ENCODE results near the gene LPCAT1.
"Not testable (repeated sequence)": the region's sequence is repeated elsewhere in the genome, so short reads cannot be mapped to it uniquely, and the experiment has no call there.

LPCAT1 gene

GRCh38 chr5:1541702-1542400 is 18.1 kb upstream of the LPCAT1 start:
- DNase-seq (ENCODE audit: extremely low read depth in 1 of 2, low read depth in 1 of 2), result no peak

- DNase-seq (ENCODE audit: extremely low read depth in 1 of 2, low read depth in 1 of 2), result no peak
These were observed 17.3 kb upstream of the LPCAT1 start for GRCh38 chr5:1540831-1541701.

GRCh38 chr5:1540166-1540565 is 16.4 kb upstream of the LPCAT1 start:
- DNase-seq (ENCODE audit: extremely low read depth in 1 of 2, low read depth in 1 of 2), result no peak

GRCh38 chr5:1539393-1540161 is 15.8 kb upstream of the LPCAT1 start:
- not testable (repeated sequence) for DNase-seq (ENCODE audit: extremely low read depth in 1 of 2, low read depth in 1 of 2)

GRCh38 chr5:1538741-1539392 is 15.1 kb upstream of the LPCAT1 start:
- DNase-seq (ENCODE audit: extremely low read depth in 1 of 2, low read depth in 1 of 2), result no peak

- no peak for DNase-seq (ENCODE audit: extremely low read depth in 1 of 2, low read depth in 1 of 2)
These were observed 14.5 kb upstream of the LPCAT1 start for GRCh38 chr5:1538276-1538675.

GRCh38 chr5:1537603-1538154 is 13.9 kb upstream of the LPCAT1 start:
- DNase-seq (ENCODE audit: extremely low read depth in 1 of 2, low read depth in 1 of 2), result no peak

- no peak for DNase-seq (ENCODE audit: extremely low read depth in 1 of 2, low read depth in 1 of 2)
These were observed 13.3 kb upstream of the LPCAT1 start for GRCh38 chr5:1536871-1537602.

- DNase-seq (ENCODE audit: extremely low read depth in 1 of 2, low read depth in 1 of 2), result peak; percentile 40 to 69
These were observed 12.6 kb upstream of the LPCAT1 start for GRCh38 chr5:1536322-1536845.

GRCh38 chr5:1535646-1536045 is 11.9 kb upstream of the LPCAT1 start:
- no peak for DNase-seq (ENCODE audit: extremely low read depth in 1 of 2, low read depth in 1 of 2)

- no peak for DNase-seq (ENCODE audit: extremely low read depth in 1 of 2, low read depth in 1 of 2)
These were observed 8.6 kb upstream of the LPCAT1 start for GRCh38 chr5:1532384-1532783.

- DNase-seq (ENCODE audit: extremely low read depth in 1 of 2, low read depth in 1 of 2), result no peak
These were observed 5.7 kb upstream of the LPCAT1 start for GRCh38 chr5:1529498-1529897.

GRCh38 chr5:1527533-1528205 is 3.9 kb upstream of the LPCAT1 start:
- no peak for DNase-seq (ENCODE audit: extremely low read depth in 1 of 2, low read depth in 1 of 2)

GRCh38 chr5:1526681-1527131 is 2.9 kb upstream of the LPCAT1 start:
- DNase-seq (ENCODE audit: extremely low read depth in 1 of 2, low read depth in 1 of 2), result no peak

GRCh38 chr5:1526190-1526631 is 2.5 kb upstream of the LPCAT1 start:
- DNase-seq (ENCODE audit: extremely low read depth in 1 of 2, low read depth in 1 of 2), result no peak

- DNase-seq (ENCODE audit: extremely low read depth in 1 of 2, low read depth in 1 of 2), result no peak
These were observed 1.9 kb upstream of the LPCAT1 start for GRCh38 chr5:1525624-1526189.

- DNase-seq (ENCODE audit: extremely low read depth in 1 of 2, low read depth in 1 of 2), result no peak
These were observed 1.3 kb upstream of the LPCAT1 start for GRCh38 chr5:1524799-1525623.

- no peak for DNase-seq (ENCODE audit: extremely low read depth in 1 of 2, low read depth in 1 of 2)
These were observed 680 bp upstream of the LPCAT1 start for GRCh38 chr5:1524481-1524798.
